WTC11 (cell line): ENCODE measurements around the gene TMCO2.

Experiments used
- ATF1 ChIP-seq: sonication (generic); formaldehyde crosslinking; IDR thresholded peaks from 2 replicates; pipeline ENCODE4 v1.8.1; 2023; ENCODE audit warnings: mild to moderate bottlenecking, moderate library complexity, missing genetic modification reagents
- NFE2L1 ChIP-seq: sonication (generic); formaldehyde crosslinking; IDR thresholded peaks from 2 replicates; pipeline ENCODE4 v1.8.1; 2023; ENCODE audit warnings: missing genetic modification reagents
- NR2C2 ChIP-seq: sonication (generic); formaldehyde crosslinking; IDR thresholded peaks from 2 replicates; pipeline ENCODE4 v1.8.0; 2022; ENCODE audit warnings: mild to moderate bottlenecking, missing genetic modification reagents
- TP53 ChIP-seq: sonication (generic); formaldehyde crosslinking; IDR thresholded peaks from 2 replicates; pipeline ENCODE4 v1.8.1; 2023; ENCODE audit warnings: mild to moderate bottlenecking, missing genetic modification reagents
- ZNF232 ChIP-seq: sonication (generic); formaldehyde crosslinking; IDR thresholded peaks from 2 replicates; pipeline ENCODE4 v1.8.0; 2022; ENCODE audit warnings: mild to moderate bottlenecking, missing genetic modification reagents
- TF ChIP-seq, protein P1 (sequence below): sonication (generic); formaldehyde crosslinking; IDR thresholded peaks from 2 replicates; pipeline ENCODE4 v1.8.1; 2023; ENCODE audit warnings: mild to moderate bottlenecking, moderate library complexity, missing genetic modification reagents
- TF ChIP-seq, protein P2 (sequence below): fragments of 200-600 bp; IDR thresholded peaks from 2 replicates; pipeline ENCODE4 v1.8.0; 2022; ENCODE audit warnings: antibody characterized with exemption
- TF ChIP-seq, protein P3 (sequence below): fragments of 250-450 bp; sonication (Bioruptor Pico); IDR thresholded peaks from 2 replicates; pipeline ENCODE4 v1.9.0; 2021; ENCODE audit warnings: mild to moderate bottlenecking

DNA sequence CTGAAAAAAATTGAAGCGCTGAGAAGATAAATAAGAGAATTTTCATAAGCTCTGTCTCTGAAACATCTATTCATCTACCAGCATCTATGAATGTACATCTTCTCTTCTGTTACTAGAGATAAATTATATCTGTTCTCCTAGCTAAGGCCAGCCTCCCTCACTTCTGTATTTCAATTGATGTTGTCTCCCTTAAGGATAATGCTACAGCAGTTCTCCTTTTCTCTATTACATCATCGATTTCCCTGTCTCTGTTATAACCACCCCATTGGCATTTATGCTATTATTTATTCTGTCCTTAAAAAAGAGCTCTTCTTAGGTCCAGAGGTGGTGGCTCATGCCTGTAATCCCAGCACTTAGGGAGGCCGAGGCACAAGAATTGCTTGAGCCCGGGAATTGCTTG, 42.9 kb upstream of the TMCO2 start:
- TF ChIP-seq NR2C2 (CRISPR knock-in tag) (no peak), ZNF232 (CRISPR knock-in tag) (no peak), NFE2L1 (CRISPR knock-in tag) (no peak), ATF1 (CRISPR knock-in tag) (no peak), TP53 (CRISPR knock-in tag) (no peak)
- TF ChIP-seq, protein P1, sequence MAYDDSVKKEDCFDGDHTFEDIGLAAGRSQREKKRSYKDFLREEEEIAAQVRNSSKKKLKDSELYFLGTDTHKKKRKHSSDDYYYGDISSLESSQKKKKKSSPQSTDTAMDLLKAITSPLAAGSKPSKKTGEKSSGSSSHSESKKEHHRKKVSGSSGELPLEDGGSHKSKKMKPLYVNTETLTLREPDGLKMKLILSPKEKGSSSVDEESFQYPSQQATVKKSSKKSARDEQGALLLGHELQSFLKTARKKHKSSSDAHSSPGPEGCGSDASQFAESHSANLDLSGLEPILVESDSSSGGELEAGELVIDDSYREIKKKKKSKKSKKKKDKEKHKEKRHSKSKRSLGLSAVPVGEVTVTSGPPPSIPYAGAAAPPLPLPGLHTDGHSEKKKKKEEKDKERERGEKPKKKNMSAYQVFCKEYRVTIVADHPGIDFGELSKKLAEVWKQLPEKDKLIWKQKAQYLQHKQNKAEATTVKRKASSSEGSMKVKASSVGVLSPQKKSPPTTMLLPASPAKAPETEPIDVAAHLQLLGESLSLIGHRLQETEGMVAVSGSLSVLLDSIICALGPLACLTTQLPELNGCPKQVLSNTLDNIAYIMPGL (CRISPR knock-in tag): no peak
- TF ChIP-seq, protein P2, sequence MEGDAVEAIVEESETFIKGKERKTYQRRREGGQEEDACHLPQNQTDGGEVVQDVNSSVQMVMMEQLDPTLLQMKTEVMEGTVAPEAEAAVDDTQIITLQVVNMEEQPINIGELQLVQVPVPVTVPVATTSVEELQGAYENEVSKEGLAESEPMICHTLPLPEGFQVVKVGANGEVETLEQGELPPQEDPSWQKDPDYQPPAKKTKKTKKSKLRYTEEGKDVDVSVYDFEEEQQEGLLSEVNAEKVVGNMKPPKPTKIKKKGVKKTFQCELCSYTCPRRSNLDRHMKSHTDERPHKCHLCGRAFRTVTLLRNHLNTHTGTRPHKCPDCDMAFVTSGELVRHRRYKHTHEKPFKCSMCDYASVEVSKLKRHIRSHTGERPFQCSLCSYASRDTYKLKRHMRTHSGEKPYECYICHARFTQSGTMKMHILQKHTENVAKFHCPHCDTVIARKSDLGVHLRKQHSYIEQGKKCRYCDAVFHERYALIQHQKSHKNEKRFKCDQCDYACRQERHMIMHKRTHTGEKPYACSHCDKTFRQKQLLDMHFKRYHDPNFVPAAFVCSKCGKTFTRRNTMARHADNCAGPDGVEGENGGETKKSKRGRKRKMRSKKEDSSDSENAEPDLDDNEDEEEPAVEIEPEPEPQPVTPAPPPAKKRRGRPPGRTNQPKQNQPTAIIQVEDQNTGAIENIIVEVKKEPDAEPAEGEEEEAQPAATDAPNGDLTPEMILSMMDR: no peak
- TF ChIP-seq, protein P3, sequence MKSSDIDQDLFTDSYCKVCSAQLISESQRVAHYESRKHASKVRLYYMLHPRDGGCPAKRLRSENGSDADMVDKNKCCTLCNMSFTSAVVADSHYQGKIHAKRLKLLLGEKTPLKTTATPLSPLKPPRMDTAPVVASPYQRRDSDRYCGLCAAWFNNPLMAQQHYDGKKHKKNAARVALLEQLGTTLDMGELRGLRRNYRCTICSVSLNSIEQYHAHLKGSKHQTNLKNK (CRISPR knock-in tag): no peak
